Thymus (tissue), 11 donors: ENCODE measurements around the gene HNRNPUL2. TPM values are rescaled to one million over a fixed set of nuclear protein-coding genes. Genes with fewer than 3 reads are reported as not detected.
"Not testable (repeated sequence)": the region's sequence is repeated elsewhere in the genome, so short reads cannot be mapped to it uniquely, and the experiment has no call there.

ENCODE experiments used
- DNase-seq, 9 donors: peaks; one replicate each; pipeline ENCODE4 v3.0.0-alpha.2; 2013; ENCODE audit warnings: low spot score in 9 of 9, low read depth in 6 of 9, missing footprints in 1 of 9
- H3K27ac ChIP-seq, 2 donors: one replicate each; pipeline ENCODE4 v1.5.1; 2013; ENCODE audit warnings: control low read depth in 1 of 2, low read depth in 1 of 2, low read length in 1 of 2, mild to moderate bottlenecking in 1 of 2, moderate library complexity in 1 of 2
- H3K27me3 ChIP-seq, 2 donors: one replicate each; pipeline ENCODE4 v1.5.1; 2013; ENCODE audit warnings: low read length in 1 of 2; ENCODE audit not compliant: control insufficient read depth in 2 of 2, insufficient read depth in 1 of 2
- H3K36me3 ChIP-seq, 2 donors: one replicate each; pipeline ENCODE4 v1.5.1; 2013; ENCODE audit warnings: low read length in 1 of 2, mild to moderate bottlenecking in 1 of 2, moderate library complexity in 1 of 2; ENCODE audit not compliant: control insufficient read depth in 2 of 2, insufficient read depth in 2 of 2
- H3K4me1 ChIP-seq, 2 donors: one replicate each; pipeline ENCODE4 v1.5.1; 2013; ENCODE audit warnings: low read length in 2 of 2; ENCODE audit not compliant: control insufficient read depth in 2 of 2, insufficient read depth in 2 of 2
- H3K4me3 ChIP-seq, 2 donors: one replicate each; pipeline ENCODE4 v1.5.1; 2013; ENCODE audit warnings: low read length in 2 of 2, control low read depth in 1 of 2, mild to moderate bottlenecking in 1 of 2
- H3K9me3 ChIP-seq, 2 donors: one replicate each; pipeline ENCODE4 v1.5.1; 2013; ENCODE audit warnings: low read length in 1 of 2, mild to moderate bottlenecking in 1 of 2; ENCODE audit not compliant: control insufficient read depth in 2 of 2, insufficient read depth in 1 of 2
- WGBS: extraction: QIAGEN DNeasy Blood & Tissue Kit; methylation state at CpG from one replicate; pipeline ENCODE4 v1.1.7; 2013; 5-methylcytosine and 5-hydroxymethylcytosine counted together
- polyA plus RNA-seq: library from polyadenylated mRNA; stranded (reverse); fragments of 200-250 nt; gene quantifications from one replicate; pipeline ENCODE4 v1.2.3, GENCODE V29; 2013
- total RNA-seq: library from RNA; stranded (reverse); fragments of 120-200 nt; gene quantifications from one replicate; pipeline ENCODE4 v1.2.4, GENCODE V29; 2013
- donor health status: healthy.

The HNRNPUL2 gene
- total and polyA plus RNA-seq, 2 donors, result 7.7 to 44.7 TPM

GRCh38 chr11:62755086-62755615 lies 27.9 kb upstream of the HNRNPUL2 start:
- H3K27me3 ChIP-seq, result no peaks in the 10 kb centered on the region
- H3K4me3 ChIP-seq, result no peak overlapping the region
- H3K9me3 ChIP-seq, result no peaks in the 10 kb centered on the region
- peaks cover 14 to 16% of the 10 kb centered on the region in 2 donors for H3K36me3 ChIP-seq
- peaks cover 12 to 17% of the 10 kb centered on the region in 2 donors for H3K4me1 ChIP-seq
- H3K27ac ChIP-seq, result no peak overlapping the region
- no peak for DNase-seq
- WGBS, result 95% methylated on average over 10 of the region's 10 CpGs

- peaks cover 19% of the 10 kb centered on the region in 2 donors for H3K36me3 ChIP-seq
- no peaks in the 10 kb centered on the region for H3K9me3 ChIP-seq
- peak within 1 kb of the TSS; percentile 92 to 96 for H3K27ac ChIP-seq
- H3K27me3 ChIP-seq, result no peaks in the 10 kb centered on the region
- peak; percentile 95 to 99 (median 97) for DNase-seq
- peak within 1 kb of the TSS; percentile 76 to 83 for H3K4me3 ChIP-seq
- under 1% methylated on average over 47 of the region's 47 CpGs for WGBS
- peaks cover 12 to 17% of the 10 kb centered on the region in 2 donors for H3K4me1 ChIP-seq
Measured at GRCh38 chr11:62753736-62754603, 26.7 kb upstream of the HNRNPUL2 start, which contains the start of gene ZBTB3. TSS of gene ZBTB3 (minus strand) at chr11:62754160. CDS start at chr11:62753664, 496 bp downstream.

- Histone ChIP-seq H3K4me3 (peak overlapping the region; percentile 76 to 83), H3K27me3 (no peaks in the 10 kb centered on the region), H3K36me3 (peaks cover 23 to 24% of the 10 kb centered on the region in 2 donors), H3K27ac (peak overlapping the region; percentile 58 to 92), H3K9me3 (no peaks in the 10 kb centered on the region), H3K4me1 (peaks cover 12 to 17% of the 10 kb centered on the region in 2 donors)
- 80% methylated on average over 15 of the region's 15 CpGs for WGBS
- DNase-seq, result no peak
Measured at GRCh38 chr11:62752994-62753735, 25.9 kb upstream of the HNRNPUL2 start.

GRCh38 chr11:62752177-62752785 lies 25.0 kb upstream of the HNRNPUL2 start:
- H3K27me3 ChIP-seq, result no peaks in the 10 kb centered on the region
- H3K4me3 ChIP-seq, result no peak overlapping the region
- H3K9me3 ChIP-seq, result no peaks in the 10 kb centered on the region
- no peak for DNase-seq
- H3K4me1 ChIP-seq, result peaks cover 12 to 17% of the 10 kb centered on the region in 2 donors
- WGBS, result 98% methylated on average over 14 of the region's 14 CpGs
- H3K27ac ChIP-seq, result no peak overlapping the region
- H3K36me3 ChIP-seq, result peaks cover 23 to 24% of the 10 kb centered on the region in 2 donors

GRCh38 chr11:62749931-62750330 lies 22.7 kb upstream of the HNRNPUL2 start:
- Histone ChIP-seq H3K4me1 (peaks cover 12 to 17% of the 10 kb centered on the region in 2 donors), H3K36me3 (peaks cover 23 to 28% of the 10 kb centered on the region in 2 donors)
- 99% methylated on average over 5 of the region's 5 CpGs for WGBS
- H3K27ac ChIP-seq, H3K4me3 ChIP-seq, H3K27me3 ChIP-seq, DNase-seq, H3K9me3 ChIP-seq: not testable (repeated sequence)

- whole genome bisulfite sequencing, result 96% methylated on average over 9 of the region's 9 CpGs
- Histone ChIP-seq H3K27ac (no peak overlapping the region), H3K36me3 (peaks cover 19 to 22% of the 10 kb centered on the region in 2 donors), H3K4me3 (no peak overlapping the region), H3K27me3 (no peaks in the 10 kb centered on the region), H3K9me3 (no peaks in the 10 kb centered on the region), H3K4me1 (peaks cover 0 to 3% of the 10 kb centered on the region in 2 donors)
- no peak for DNase-seq
Measured at GRCh38 chr11:62747475-62748160, 20.4 kb upstream of the HNRNPUL2 start.

GRCh38 chr11:62737196-62737595 lies 9.9 kb upstream of the HNRNPUL2 start:
- H3K9me3 ChIP-seq, result no peaks in the 10 kb centered on the region
- H3K36me3 ChIP-seq, result peaks cover 56 to 67% of the 10 kb centered on the region in 2 donors
- no peak overlapping the region for H3K4me3 ChIP-seq
- no peaks in the 10 kb centered on the region for H3K4me1 ChIP-seq
- no peak for DNase-seq
- H3K27me3 ChIP-seq, result no peaks in the 10 kb centered on the region
- H3K27ac ChIP-seq, result no peak overlapping the region

- no peaks in the 10 kb centered on the region for H3K9me3 ChIP-seq
- peak in 1 of 9 donors; percentile 49 for DNase-seq
- peaks cover 32 to 55% of the 10 kb centered on the region in 2 donors for H3K36me3 ChIP-seq
- H3K27me3 ChIP-seq, result no peaks in the 10 kb centered on the region
- 87% methylated on average over 2 of the region's 2 CpGs for WGBS
- peaks cover 7 to 18% of the 10 kb centered on the region in 2 donors for H3K4me1 ChIP-seq
- H3K4me3 ChIP-seq, result no peak overlapping the region
- H3K27ac ChIP-seq, result no peak overlapping the region
Measured at GRCh38 chr11:62732830-62733229, 5.6 kb upstream of the HNRNPUL2 start.
